Endothelial cell of umbilical vein (primary cell): ENCODE measurements around the gene NOL6.

Source experiments
- EZH2 ChIP-seq: IDR thresholded peaks from 2 replicates; pipeline ENCODE4 v1.6.1; 2012; ENCODE audit warnings: borderline replicate concordance, low read depth, mild to moderate bottlenecking, moderate library complexity, low read length, inconsistent platforms; ENCODE audit not compliant: severe bottlenecking
- POLR2A ChIP-seq: IDR thresholded peaks from 2 replicates; pipeline ENCODE4 v1.6.1; 2012; ENCODE audit warnings: low read depth, mild to moderate bottlenecking, control low read depth, low read length
- POLR2AphosphoS5 ChIP-seq: IDR thresholded peaks from 2 replicates; pipeline ENCODE4 v1.6.1; 2012; ENCODE audit warnings: low read depth, mild to moderate bottlenecking, control low read depth, low read length, moderate library complexity; ENCODE audit not compliant: insufficient read depth
- TF ChIP-seq, protein P1 (sequence below), 2 donors: IDR thresholded peaks; 1 replicate in 1 of 2; 2 replicates in 1 of 2; pipeline ENCODE4 v1.5.1; 2011; ENCODE audit warnings: low read length in 2 of 2, mild to moderate bottlenecking in 2 of 2, moderate library complexity in 2 of 2, control low read depth in 1 of 2, inconsistent platforms in 1 of 2, low read depth in 1 of 2; ENCODE audit not compliant: insufficient read depth in 1 of 2; ENCODE audit errors: extremely low read depth in 1 of 2

- TF ChIP-seq, protein P1, sequence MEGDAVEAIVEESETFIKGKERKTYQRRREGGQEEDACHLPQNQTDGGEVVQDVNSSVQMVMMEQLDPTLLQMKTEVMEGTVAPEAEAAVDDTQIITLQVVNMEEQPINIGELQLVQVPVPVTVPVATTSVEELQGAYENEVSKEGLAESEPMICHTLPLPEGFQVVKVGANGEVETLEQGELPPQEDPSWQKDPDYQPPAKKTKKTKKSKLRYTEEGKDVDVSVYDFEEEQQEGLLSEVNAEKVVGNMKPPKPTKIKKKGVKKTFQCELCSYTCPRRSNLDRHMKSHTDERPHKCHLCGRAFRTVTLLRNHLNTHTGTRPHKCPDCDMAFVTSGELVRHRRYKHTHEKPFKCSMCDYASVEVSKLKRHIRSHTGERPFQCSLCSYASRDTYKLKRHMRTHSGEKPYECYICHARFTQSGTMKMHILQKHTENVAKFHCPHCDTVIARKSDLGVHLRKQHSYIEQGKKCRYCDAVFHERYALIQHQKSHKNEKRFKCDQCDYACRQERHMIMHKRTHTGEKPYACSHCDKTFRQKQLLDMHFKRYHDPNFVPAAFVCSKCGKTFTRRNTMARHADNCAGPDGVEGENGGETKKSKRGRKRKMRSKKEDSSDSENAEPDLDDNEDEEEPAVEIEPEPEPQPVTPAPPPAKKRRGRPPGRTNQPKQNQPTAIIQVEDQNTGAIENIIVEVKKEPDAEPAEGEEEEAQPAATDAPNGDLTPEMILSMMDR (IDR thresholded peaks at IDR 0.05; ENCODE audit: extremely low read depth in 1 of 2, insufficient read depth in 1 of 2, low read depth in 1 of 2, low read length in 2 of 2), result no peak
- no peak for TF ChIP-seq POLR2A
- no peak for TF ChIP-seq POLR2AphosphoS5
- TF ChIP-seq EZH2, result no peak
Observed at GRCh38 chr9:33471361-33471760, 2.4 kb downstream of the NOL6 start.
